Measurements from ENCODE around the gene COL11A2.
A peak's percentile ranks its signal among the peaks of the same experiment; 100 is the strongest.

The COL11A2 gene

GRCh38 chr6:33192671-33193602, 670 bp upstream of the COL11A2 start:
- H3K4me3 ChIP-seq (replicated peaks; ENCODE audit: low read depth, low read length), result 0 out of 2 replicates have a peak overlapping the region, but pooled peaks have one; percentile 15
- DNase-seq (ENCODE audit: extremely low read depth, low read depth), result no peak

GRCh38 chr6:33191383-33192104, 723 bp downstream of the COL11A2 start:
- H3K4me3 ChIP-seq (replicated peaks; ENCODE audit: low read depth, low read length), result no peak overlapping the region
- DNase-seq (ENCODE audit: extremely low read depth, low read depth), result no peak
- TF ChIP-seq CTCF (IDR thresholded peaks at IDR 0.05; ENCODE audit: low read depth, low read length, missing control alignments), result no peak

More at GRCh38 chr6:33192671-33193602, 670 bp upstream of the COL11A2 start:
- TF ChIP-seq CTCF (IDR thresholded peaks at IDR 0.05; ENCODE audit: low read depth, low read length, missing control alignments), result no peak

GRCh38 chr6:33190504-33191107, 1.7 kb downstream of the COL11A2 start:
- no peak for TF ChIP-seq CTCF (IDR thresholded peaks at IDR 0.05; ENCODE audit: low read depth, low read length, missing control alignments)
- DNase-seq (ENCODE audit: extremely low read depth, low read depth), result no peak
- no peak overlapping the region for H3K4me3 ChIP-seq (replicated peaks; ENCODE audit: low read depth, low read length)

GRCh38 chr6:33189625-33190448, 2.4 kb downstream of the COL11A2 start:
- no peak overlapping the region for H3K4me3 ChIP-seq (replicated peaks; ENCODE audit: low read depth, low read length)
- no peak for TF ChIP-seq CTCF (IDR thresholded peaks at IDR 0.05; ENCODE audit: low read depth, low read length, missing control alignments)
- DNase-seq (ENCODE audit: extremely low read depth, low read depth), result no peak

GRCh38 chr6:33189164-33189563, 3.1 kb downstream of the COL11A2 start:
- no peak overlapping the region for H3K4me3 ChIP-seq (replicated peaks; ENCODE audit: low read depth, low read length)
- no peak for TF ChIP-seq CTCF (IDR thresholded peaks at IDR 0.05; ENCODE audit: low read depth, low read length, missing control alignments)
- DNase-seq (ENCODE audit: extremely low read depth, low read depth), result no peak

- DNase-seq (ENCODE audit: extremely low read depth, low read depth), result no peak
- no peak for TF ChIP-seq CTCF (IDR thresholded peaks at IDR 0.05; ENCODE audit: low read depth, low read length, missing control alignments)
- no peak overlapping the region for H3K4me3 ChIP-seq (replicated peaks; ENCODE audit: low read depth, low read length)
These were observed 4.5 kb downstream of the COL11A2 start for GRCh38 chr6:33187809-33188208.

All from HFF-Myc (cell line).